ENCODE results near the gene ATG4C.
A peak's percentile ranks its signal among the peaks of the same experiment; 100 is the strongest.

ATG4C gene

GRCh38 chr1:62840555-62840954, 56.6 kb downstream of the ATG4C start:
- DNase-seq (ENCODE audit: low read depth in 2 of 2) = no peak

DNA sequence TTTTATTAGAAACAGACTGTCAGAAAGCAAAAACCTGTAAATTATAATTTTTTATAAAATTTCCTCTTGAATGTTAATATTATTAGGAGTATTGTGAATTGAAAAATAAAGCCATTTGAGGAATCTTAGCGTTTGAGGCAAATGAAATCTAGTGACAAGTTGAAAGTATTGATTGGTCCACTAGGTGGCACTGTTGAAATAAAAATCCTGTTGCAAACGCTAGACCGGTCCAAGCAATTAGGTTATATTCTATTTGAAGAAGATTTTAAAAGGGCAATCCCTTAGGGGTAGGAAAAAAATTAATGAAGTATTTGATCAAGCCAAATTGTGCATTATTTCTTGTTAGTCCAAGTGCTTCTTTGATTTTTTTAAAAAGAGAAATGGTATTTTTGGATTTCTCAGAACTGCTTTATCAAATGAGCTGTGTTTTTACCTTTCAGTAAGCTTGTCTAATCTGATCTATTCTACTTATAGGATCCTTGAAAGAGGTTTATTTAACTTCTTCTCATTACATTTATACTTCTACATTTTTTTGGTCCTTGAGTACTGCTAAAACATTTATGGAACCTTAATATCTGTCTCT, 57.7 kb downstream of the ATG4C start:
- peak; percentile 21 to 28 for DNase-seq (ENCODE audit: low read depth in 2 of 2)

DNA sequence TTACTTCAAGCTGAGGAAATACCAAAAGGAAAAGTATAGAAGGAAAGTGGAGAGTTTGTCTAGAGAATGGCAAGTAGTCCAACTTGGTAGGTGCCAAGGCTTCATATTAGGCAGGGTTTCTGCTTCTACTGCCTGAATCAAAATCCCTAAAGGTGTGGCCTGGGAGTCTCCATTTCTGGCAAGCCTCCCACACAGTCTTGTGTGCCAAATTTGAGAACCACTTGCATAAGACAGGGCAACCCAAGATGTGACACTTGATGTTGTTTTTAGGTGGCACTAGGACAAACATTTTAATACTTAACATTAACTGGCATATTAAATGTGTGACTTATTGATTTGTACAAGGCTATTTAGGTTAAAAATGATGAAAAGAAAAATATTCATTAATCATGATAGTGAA, 60.1 kb downstream of the ATG4C start:
- no peak for DNase-seq (ENCODE audit: low read depth in 2 of 2)

- DNase-seq (ENCODE audit: low read depth in 2 of 2) = no peak
These were observed 65.1 kb downstream of the ATG4C start for GRCh38 chr1:62849031-62849430.

DNA sequence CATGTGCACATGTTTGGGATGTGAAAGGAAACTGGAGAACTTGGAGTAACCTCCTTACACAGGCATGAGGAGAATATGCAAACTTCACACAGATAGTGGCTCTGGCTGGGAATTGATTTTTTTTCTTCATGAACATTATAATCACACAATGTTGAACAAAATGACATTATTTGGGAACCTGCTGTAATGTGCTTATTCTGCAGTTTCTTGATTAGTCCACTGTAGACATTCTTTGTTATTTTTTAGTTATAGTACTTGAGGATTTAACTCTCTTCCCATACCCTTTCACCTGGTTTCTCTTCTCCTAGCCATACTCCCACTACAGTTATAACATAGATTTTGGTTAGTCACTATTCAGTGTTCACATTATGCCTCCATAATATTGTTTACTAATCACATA, 68.3 kb downstream of the ATG4C start:
- no peak for DNase-seq (ENCODE audit: low read depth in 2 of 2)

DNA sequence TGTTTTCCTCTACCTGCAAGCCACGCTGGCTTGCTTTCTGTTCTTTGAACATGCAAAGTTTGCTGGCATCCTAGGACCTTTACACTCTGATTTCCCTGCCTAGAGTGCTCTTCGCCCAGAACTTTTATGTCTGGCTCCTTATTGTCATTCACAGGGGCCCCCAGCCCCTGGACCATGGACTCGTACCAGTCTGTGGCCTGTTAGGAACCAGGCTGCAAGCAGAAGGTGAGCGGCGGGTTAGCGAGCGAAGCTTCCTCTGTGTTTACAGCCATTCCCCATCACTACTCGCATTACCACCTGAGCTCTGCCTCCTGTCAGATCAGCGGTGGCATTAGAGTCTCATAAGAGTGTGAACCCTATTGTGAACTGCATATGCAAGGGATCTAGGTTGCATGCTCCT, 73.0 kb downstream of the ATG4C start:
- DNase-seq (ENCODE audit: low read depth in 2 of 2) = no peak

DNA sequence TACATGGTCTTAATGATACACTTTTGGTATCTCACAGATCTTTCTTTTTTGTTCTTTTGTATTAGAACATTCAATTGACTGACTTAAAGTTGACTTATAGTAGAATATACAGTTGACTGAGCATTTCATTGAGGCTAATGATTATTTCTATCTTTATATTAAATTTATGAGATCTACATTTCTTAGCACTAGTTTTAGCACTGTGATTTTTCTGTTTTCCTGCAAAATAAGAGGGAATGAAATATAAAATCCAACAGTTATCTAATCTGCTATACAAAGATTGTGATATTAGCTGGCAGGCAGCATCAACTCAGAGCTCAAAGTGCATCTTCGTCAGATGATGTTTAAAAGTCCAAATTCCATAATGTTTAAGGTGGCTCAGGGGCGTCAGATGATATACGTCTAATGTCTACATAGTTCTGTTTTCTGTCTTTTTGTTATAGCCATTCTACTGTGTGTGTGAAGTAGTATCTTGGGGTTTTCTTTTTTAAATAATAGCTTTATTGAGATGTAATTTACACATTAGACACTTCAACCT, 85.4 kb downstream of the ATG4C start:
- DNase-seq (ENCODE audit: low read depth in 2 of 2) = no peak

DNA sequence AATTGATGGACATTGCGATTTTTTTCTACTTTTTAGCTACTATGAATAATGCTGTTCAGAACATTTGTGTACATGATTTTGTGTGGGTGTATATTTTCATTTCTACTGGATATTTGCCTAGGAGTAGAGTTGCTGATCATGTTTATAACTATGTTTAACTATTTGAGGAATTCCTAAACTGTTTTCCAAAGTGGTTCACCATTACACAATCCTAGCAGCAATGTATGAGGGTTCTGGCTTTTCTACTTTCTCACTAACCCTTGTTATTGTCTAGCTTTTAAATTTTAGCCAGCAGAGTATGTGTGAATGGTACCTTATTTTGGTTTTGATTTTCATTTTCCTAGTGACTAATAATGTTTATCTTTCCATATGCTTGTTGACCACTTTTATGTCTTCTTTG, 86.2 kb downstream of the ATG4C start:
- DNase-seq (ENCODE audit: low read depth in 2 of 2) = no peak

GRCh38 chr1:62875676-62876075, 91.7 kb downstream of the ATG4C start:
- no peak for DNase-seq (ENCODE audit: low read depth in 2 of 2)

DNA sequence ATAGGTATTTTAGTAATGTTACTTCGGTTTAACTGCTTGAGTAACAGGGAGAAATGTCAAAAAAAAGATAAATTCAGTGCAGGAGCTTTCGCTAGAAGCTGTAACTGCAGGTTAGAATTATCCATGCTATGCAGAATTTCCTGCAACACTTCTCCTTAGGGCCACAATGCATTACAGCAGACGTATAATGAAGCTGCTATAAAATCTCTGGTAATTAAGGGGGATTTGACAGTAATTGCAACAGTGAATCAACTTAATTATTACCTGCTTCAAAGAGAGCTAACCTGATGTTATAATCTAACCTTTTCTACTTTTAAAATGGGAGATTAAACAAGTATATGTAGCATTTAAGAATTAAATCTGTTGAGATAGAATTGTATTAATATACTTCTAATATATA, 92.6 kb downstream of the ATG4C start:
- no peak for DNase-seq (ENCODE audit: low read depth in 2 of 2)

GRCh38 chr1:62877579-62877978, 93.6 kb downstream of the ATG4C start:
- DNase-seq (ENCODE audit: low read depth in 2 of 2) = no peak

- DNase-seq (ENCODE audit: low read depth in 2 of 2) = no peak
These were observed 96.0 kb downstream of the ATG4C start for GRCh38 chr1:62879962-62880361.

DNA sequence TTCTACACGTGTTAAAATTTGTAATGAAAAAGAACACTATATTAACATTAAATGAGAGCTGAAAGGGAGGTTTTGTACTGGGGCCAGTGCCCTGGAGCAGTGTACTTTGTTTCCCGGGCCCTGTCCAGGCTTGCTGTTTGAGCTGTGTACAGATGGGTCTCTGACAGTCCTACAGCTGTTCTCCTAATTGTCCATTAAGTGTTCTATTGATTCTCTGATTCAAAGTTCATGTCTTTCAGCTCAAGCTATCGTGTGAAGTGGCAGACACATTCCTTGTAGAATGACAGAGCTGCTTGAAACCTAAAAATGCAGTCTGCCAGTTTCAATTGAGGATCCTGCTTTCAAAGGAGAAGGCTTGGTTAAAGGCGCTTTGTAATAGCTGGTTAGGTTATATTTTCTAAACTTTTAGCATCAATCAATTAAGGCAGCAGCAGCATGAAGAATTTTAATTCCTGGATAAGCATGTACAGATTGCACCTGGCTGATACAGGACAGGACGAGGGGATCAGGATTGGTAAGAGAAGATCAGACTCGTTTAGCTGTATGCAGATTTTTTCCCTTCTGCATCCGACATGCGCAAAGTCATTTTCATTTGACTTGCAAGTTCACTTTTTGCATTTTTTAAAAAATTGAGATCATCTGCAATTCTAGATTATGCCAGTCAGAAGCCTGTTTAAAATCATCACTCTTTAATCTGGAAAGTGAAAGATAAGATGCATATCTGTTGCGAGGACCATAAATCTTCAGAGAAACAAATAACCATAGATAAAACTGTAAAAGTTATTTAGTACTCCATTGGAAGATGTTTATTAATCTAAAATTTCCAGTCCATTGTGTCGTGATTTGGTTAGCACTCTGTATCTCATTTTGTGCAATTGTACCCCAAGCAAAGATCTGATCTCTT, 98.5 kb downstream of the ATG4C start:
- DNase-seq (ENCODE audit: low read depth in 2 of 2) = no peak

DNA sequence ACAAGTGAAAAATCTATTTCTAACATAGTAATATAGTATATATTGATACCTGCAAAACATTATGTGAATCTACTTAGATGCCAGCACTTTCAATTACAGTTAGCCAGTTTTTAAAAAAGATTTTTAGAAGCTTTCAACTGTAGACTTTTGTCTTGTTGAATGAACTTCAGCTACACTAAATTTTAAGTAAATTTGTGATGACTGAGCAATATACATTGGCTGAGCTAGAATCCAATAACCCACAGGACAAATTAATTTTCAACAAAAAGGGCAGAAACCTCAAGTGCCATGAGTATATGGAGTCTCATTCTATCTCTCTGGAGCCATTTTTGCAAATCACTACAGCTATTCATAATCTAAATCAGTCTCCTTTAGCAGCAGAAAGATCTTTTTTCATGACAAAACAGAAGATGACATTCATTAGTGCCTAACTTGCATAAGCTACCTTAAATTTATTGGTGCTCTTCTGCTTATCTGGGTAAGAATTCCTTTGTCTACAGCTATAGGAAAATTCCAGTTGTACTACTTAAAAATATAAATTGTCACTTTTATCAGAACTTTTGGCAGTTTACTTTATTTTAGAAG, 100.3 kb downstream of the ATG4C start:
- DNase-seq (ENCODE audit: low read depth in 2 of 2) = no peak

- no peak for DNase-seq (ENCODE audit: low read depth in 2 of 2)
These were observed 104.0 kb downstream of the ATG4C start for GRCh38 chr1:62887799-62888507.

DNA sequence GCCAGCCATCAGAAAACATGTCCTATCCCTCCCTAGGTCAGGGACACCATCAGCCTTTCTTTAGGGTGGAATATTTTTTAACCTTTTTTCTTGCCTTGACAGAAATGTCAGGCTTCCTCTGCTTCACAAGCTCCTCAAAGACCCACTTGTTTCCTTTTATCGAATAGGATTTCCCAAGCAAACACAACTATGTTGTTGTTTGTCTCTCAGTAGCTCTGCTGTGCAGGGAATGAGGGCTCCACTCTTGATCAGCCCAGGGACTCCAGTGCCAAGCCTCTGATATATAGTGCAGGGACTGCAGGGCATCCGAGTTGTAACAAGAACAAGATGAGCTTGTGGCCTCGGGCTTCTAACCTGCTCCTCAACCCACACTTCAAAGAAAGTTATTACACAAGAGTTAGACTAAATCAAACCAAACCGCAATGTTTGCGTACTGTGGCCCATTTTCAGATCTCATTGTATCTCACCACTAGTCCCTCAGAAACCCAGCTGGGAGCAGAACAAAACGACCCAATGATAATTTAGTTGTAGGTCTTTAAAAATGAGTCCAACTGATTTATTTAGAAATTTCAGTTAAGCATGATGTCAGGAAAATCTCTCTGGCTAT, 108.1 kb downstream of the ATG4C start:
- no peak for DNase-seq (ENCODE audit: low read depth in 2 of 2)

- no peak for DNase-seq (ENCODE audit: low read depth in 2 of 2)
These were observed 113.9 kb downstream of the ATG4C start for GRCh38 chr1:62897788-62898187.

DNA sequence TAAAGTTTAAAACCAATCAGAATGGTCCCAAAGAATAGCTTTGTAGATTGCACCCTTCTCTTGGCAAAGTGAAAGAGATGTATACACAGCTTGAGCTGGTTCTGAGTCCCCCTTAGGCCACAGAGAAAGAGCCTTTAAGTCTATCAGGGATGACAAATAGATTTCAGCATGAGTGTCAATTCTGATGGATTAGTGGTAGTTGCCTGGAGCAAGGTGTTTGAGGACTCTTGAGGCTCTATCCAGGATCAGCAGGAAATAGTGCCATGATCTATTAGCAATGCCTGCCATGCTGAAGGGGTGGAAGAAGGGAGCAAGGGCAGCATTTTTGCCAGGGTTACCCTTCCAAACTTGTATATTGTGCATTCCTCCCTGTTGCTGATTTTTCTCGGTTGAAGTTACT, 116.6 kb downstream of the ATG4C start:
- DNase-seq (ENCODE audit: low read depth in 2 of 2) = no peak

DNA sequence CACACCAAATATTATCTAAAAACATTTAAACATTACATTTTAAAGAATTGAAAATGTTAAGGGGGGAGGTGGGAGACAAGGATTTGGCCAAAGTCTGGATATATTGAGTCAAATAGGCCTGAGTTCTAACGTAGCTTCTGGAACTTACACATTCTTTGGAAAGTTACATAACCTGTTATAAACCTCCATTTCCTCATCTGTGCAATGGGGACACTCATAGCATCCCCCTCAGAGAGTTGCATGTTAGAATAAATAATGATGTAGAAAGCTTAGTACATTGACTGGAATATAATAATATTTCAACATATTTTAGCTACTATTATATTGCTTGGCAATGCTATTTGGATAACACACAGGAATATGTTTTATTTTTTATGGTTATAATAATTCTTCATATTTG, 117.7 kb downstream of the ATG4C start:
- no peak for DNase-seq (ENCODE audit: low read depth in 2 of 2)

- no peak for DNase-seq (ENCODE audit: low read depth in 2 of 2)
These were observed 119.6 kb downstream of the ATG4C start for GRCh38 chr1:62903522-62903921.

DNA sequence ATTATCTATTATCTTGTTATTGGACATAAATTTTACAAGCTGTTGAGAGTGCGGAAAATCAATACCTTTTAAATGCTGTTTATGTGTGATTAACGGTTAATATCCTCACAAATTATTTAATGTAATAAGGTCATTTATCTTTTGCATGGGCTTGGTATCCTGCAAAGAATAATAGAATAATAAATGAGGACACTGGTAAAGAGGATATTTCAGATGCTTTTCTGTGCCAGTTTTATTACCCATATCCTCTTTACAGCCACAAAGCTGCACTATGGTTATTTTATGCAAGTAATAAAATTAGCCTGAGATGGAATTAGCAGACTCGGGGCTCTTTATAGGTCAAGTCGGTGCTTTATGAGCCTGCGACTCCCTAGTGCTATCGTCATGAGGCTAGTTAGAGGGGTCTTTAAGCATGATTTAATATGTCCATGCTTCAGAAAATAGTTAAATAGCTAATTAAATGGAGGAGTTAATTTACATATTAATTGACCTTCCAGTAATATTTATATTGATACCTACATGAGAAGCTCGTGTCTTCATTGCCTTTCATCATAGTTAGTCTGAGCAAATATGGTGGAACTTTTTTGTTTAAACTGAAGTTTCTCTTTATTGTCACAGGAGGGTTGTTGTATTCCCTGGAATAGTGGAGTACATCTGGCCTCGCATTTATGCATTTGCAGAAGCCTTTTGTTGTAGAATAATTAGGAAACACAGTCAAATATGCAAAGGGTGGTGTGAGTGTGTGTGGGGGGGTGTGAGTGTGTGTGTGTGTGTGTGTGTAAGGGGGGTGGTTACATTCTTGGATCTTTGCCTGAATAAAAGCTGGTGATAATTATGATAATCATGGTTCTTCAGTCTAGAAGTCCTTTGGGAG, 120.3 kb downstream of the ATG4C start:
- no peak for DNase-seq (ENCODE audit: low read depth in 2 of 2)

Data from fibroblast of skin of left biceps (primary cell).